Keratinocyte (primary cell): ENCODE measurements around the gene RMC1. TPM values are rescaled to one million over a fixed set of nuclear protein-coding genes. Genes with fewer than 3 reads are reported as not detected.

Experiments
- DNase-seq: peaks from one replicate; pipeline ENCODE4 v3.0.0-alpha.2; 2011; ENCODE audit warnings: low read depth, missing footprints, low spot score
- FAIRE-seq: peaks from 2 replicates; lab custom pipeline; 2011; peaks lifted over from hg19 to GRCh38; lab: Jason Lieb, UNC
- H2AFZ ChIP-seq: 2 replicates; pipeline ENCODE4 v1.6.0; 2012; ENCODE audit warnings: low read length, control low read depth, inconsistent platforms; ENCODE audit not compliant: control insufficient read depth
- H3K27ac ChIP-seq: 2 replicates; pipeline ENCODE4 v1.5.1; 2011; ENCODE audit warnings: low read length; ENCODE audit not compliant: control insufficient read depth, insufficient read depth
- H3K27me3 ChIP-seq: 3 replicates; pipeline ENCODE4 v1.6.0; 2011; ENCODE audit warnings: low read length; ENCODE audit not compliant: control insufficient read depth, insufficient read depth; ENCODE audit errors: extremely low read depth
- H3K36me3 ChIP-seq, 2 experiments: 2 replicates in 1 of 2; 3 replicates in 1 of 2; pipeline ENCODE4 v1.5.1; 2011; ENCODE audit warnings: low read length in 2 of 2, mild to moderate bottlenecking in 1 of 2; ENCODE audit not compliant: control insufficient read depth in 2 of 2, insufficient read depth in 2 of 2; ENCODE audit errors: extremely low read depth in 1 of 2
- H3K4me1 ChIP-seq: 3 replicates; pipeline ENCODE4 v1.5.1; 2011; ENCODE audit warnings: low read length; ENCODE audit not compliant: control insufficient read depth, insufficient read depth; ENCODE audit errors: extremely low read depth
- H3K4me2 ChIP-seq: 3 replicates; pipeline ENCODE4 v1.6.0; 2011; ENCODE audit warnings: low read depth, low read length; ENCODE audit not compliant: control insufficient read depth, insufficient read depth; ENCODE audit errors: extremely low read depth
- H3K4me3 ChIP-seq, 3 experiments: fragments of 200-600 bp in 1 of 3; sonication (generic) in 1 of 3; 2 replicates in 2 of 3; 3 replicates in 1 of 3; pipeline ENCODE4 v1.5.1; 2011 to 2016; ENCODE audit warnings: low read length in 3 of 3, mild to moderate bottlenecking in 3 of 3, control low read depth in 2 of 3, inconsistent platforms in 1 of 3, low read depth in 1 of 3, mixed read lengths in 1 of 3, mixed run types in 1 of 3, moderate library complexity in 1 of 3; ENCODE audit not compliant: control insufficient read depth in 2 of 3, insufficient read depth in 2 of 3; ENCODE audit errors: extremely low read depth in 1 of 3
- H3K79me2 ChIP-seq: 2 replicates; pipeline ENCODE4 v1.6.0; 2012; ENCODE audit warnings: low read length; ENCODE audit not compliant: control insufficient read depth, insufficient read depth
- H3K9ac ChIP-seq: 3 replicates; pipeline ENCODE4 v1.6.0; 2011; ENCODE audit warnings: low read length; ENCODE audit not compliant: control insufficient read depth, insufficient read depth; ENCODE audit errors: extremely low read depth
- H3K9me1 ChIP-seq: 3 replicates; pipeline ENCODE4 v1.6.0; 2011; ENCODE audit warnings: low read length; ENCODE audit not compliant: control insufficient read depth, insufficient read depth; ENCODE audit errors: extremely low read depth
- H3K9me3 ChIP-seq: 2 replicates; pipeline ENCODE4 v1.5.1; 2012; ENCODE audit warnings: low read depth, low read length; ENCODE audit not compliant: control insufficient read depth
- H4K20me1 ChIP-seq: 3 replicates; pipeline ENCODE4 v1.6.0; 2011; ENCODE audit warnings: low read length; ENCODE audit not compliant: control insufficient read depth, insufficient read depth; ENCODE audit errors: extremely low read depth
- CTCF ChIP-seq, 3 experiments: IDR thresholded peaks in 1 of 3; conservative IDR thresholded peaks in 1 of 3; optimal IDR thresholded peaks in 1 of 3; 2 replicates in 2 of 3; 3 replicates in 1 of 3; pipeline versions ENCODE3 to v1.5.1; 2011; ENCODE audit warnings: low read length in 3 of 3, mild to moderate bottlenecking in 3 of 3, moderate library complexity in 2 of 3, control low read depth in 1 of 3, inconsistent platforms in 1 of 3; ENCODE audit not compliant: insufficient read depth in 2 of 3; ENCODE audit errors: extremely low read depth in 1 of 3
- EZH2 ChIP-seq: IDR thresholded peaks from one replicate; pipeline ENCODE4 v1.6.1; 2012; ENCODE audit warnings: inconsistent platforms, mild to moderate bottlenecking, low read length, moderate library complexity
- dilution Hi-C: fragments of 300-500 bp; cut with MboI; formaldehyde crosslinking; loops from one replicate; pipeline ENCODE4 v1.7.0; 2020; ENCODE audit warnings: low sequenced_read_pairs; ENCODE audit not compliant: extremely low pct_ligation_motif_present
- polyA plus RNA-seq, 5 experiments: library from polyadenylated mRNA; depleted of rRNA in 3 of 5; stranded (reverse) in 3 of 5; stranded (forward) in 1 of 5; unstranded in 1 of 5; fragments of >200 nt; gene quantifications; 1 replicate in 1 of 5; 2 replicates in 3 of 5; 3 replicates in 1 of 5; pipeline versions ENCODE4 v1.2.1 to v1.2.3, GENCODE V29; 2011 to 2012; ENCODE audit warnings: missing spikeins in 2 of 5, low read depth in 1 of 5, low replicate concordance in 1 of 5

The RMC1 gene
- polyA plus RNA-seq, 1 donor (not counting 4 experiments of a cell fraction or from before 2014, with no cell fraction given): 26.4 TPM

GRCh38 chr18:23542461-23542860 lies 39.1 kb downstream of the RMC1 start:
- Histone ChIP-seq H3K9me3 (no peaks in the 10 kb centered on the region), H3K79me2 (no peaks in the 10 kb centered on the region), H3K36me3 (peaks cover 56 to 80% of the 10 kb centered on the region in 2 experiments), H3K9me1 (no peaks in the 10 kb centered on the region), H2AFZ (no peak overlapping the region), H3K4me2 (no peak overlapping the region), H3K4me1 (peaks cover 12% of the 10 kb centered on the region), H3K27me3 (no peaks in the 10 kb centered on the region), H3K9ac (no peak overlapping the region), H3K27ac (no peak overlapping the region), H4K20me1 (peaks cover 1% of the 10 kb centered on the region), H3K4me3 (no peak overlapping the region)
- dilution Hi-C loops: no loop called here
- no peak for DNase-seq
- no peak for TF ChIP-seq CTCF (optimal IDR thresholded peaks at IDR 0.05 in 1 of 3, IDR thresholded peaks at IDR 0.05 in 1 of 3, conservative IDR thresholded peaks at IDR 0.05 in 1 of 3; ENCODE audit: extremely low read depth in 1 of 3, insufficient read depth in 2 of 3, low read length in 3 of 3)
- no peak for TF ChIP-seq EZH2
- FAIRE-seq: no peak

- TF ChIP-seq EZH2 (no peak), CTCF (optimal IDR thresholded peaks at IDR 0.05 in 1 of 3, IDR thresholded peaks at IDR 0.05 in 1 of 3, conservative IDR thresholded peaks at IDR 0.05 in 1 of 3; ENCODE audit: extremely low read depth in 1 of 3, insufficient read depth in 2 of 3, low read length in 3 of 3) (no peak)
- dilution Hi-C loops: no loop called here
- no peak overlapping the region for H3K9ac ChIP-seq
- peaks cover 31 to 68% of the 10 kb centered on the region in 2 experiments for H3K36me3 ChIP-seq
- DNase-seq: no peak
- no peaks in the 10 kb centered on the region for H3K9me3 ChIP-seq
- H4K20me1 ChIP-seq: peaks cover 6% of the 10 kb centered on the region
- H3K79me2 ChIP-seq: no peaks in the 10 kb centered on the region
- no peak overlapping the region for H3K4me2 ChIP-seq
- peaks cover 19% of the 10 kb centered on the region for H3K4me1 ChIP-seq
- H2AFZ ChIP-seq: no peak overlapping the region
- no peaks in the 10 kb centered on the region for H3K9me1 ChIP-seq
- no peaks in the 10 kb centered on the region for H3K27me3 ChIP-seq
- peak overlapping the region; percentile 57 for H3K27ac ChIP-seq
- FAIRE-seq: no peak
- no peak overlapping the region for H3K4me3 ChIP-seq
Observed at GRCh38 chr18:23545247-23545789, 42.0 kb downstream of the RMC1 start.
